NCI-H128 (cell line): ENCODE measurements around the gene CMTR1.

Experiments
- DNase-seq: peaks from one replicate; lab custom pipeline; 2025; ENCODE audit not compliant: unreplicated experiment; lab: John Stamatoyannopoulos, UW

CMTR1 gene

DNA sequence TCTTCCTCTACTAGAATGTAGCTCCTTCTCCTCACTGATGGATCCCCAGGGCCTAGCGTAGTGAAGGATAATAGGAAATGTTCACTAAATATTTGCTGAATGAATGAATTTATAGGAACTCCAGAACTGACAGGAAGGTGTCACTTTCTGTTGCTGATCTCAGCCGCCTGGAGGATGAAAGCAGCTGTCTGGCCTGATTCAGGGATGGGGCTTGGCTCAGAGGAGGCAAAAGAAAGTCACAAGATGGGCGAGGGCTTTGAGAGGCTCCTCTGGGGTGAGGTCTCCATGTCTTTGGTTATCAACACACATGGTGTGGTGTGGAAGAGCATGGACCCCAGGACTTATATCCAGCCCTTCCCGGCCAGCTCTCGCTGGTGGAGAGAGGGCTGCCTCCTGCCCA lies 78.2 kb downstream of the CMTR1 start:
- DNase-seq, result no peak

DNA sequence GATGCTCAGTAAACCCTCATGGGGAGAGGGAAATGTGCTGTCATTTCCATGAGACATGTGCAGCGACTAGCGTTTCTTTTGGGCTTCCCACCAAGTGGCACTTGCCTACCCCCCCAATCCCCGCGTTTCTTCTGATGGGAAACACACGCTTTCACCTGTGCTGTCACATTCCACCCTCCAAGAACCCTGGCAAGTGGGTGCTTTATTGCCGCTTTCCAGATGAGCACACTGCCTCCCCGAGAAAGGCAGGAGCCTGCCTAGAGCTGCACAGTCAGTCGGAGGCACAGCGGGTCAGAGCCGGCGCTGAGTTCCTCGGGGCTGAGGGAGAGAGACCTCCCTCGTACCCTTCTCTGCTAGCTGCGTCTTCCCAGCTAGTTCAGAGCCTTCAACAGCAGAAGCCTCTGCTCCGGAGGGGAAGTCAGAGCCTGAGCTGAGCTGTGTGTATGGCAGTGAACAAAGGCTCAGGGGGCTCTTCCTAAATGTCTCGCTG lies 78.9 kb downstream of the CMTR1 start:
- DNase-seq, result no peak

DNA sequence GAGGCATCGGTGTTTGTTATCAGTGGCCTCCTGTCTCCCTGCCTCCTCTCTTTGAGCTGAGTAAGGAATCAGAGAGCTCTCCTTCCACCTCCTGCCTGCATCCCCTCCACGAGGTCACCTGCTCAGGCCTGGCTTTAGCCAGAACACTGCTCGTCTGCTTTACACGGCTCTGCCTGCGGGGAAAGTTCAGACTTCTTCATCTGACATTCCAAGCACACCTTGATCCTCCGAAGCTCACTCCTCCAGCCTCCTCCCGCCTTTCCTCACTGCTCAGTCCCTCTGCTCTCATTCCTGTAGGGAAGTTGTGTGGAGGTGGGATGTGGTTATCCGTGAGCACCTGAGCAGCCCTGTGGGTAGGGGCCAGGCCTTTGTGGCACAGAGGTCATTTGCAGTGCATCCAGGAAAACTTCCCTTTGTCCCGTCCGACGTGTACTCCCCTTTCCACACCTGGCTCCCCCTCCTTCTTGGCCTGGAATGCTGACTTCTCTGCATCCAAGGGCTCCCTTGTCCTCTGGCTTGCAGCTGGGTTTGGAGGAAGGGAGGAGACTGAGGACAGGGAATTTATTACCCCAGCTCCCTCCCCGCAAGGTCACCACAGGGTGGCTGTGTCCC lies 79.5 kb downstream of the CMTR1 start:
- no peak for DNase-seq

- DNase-seq, result no peak
Observed at GRCh38 chr6:37513155-37513554, 80.1 kb downstream of the CMTR1 start.

DNA sequence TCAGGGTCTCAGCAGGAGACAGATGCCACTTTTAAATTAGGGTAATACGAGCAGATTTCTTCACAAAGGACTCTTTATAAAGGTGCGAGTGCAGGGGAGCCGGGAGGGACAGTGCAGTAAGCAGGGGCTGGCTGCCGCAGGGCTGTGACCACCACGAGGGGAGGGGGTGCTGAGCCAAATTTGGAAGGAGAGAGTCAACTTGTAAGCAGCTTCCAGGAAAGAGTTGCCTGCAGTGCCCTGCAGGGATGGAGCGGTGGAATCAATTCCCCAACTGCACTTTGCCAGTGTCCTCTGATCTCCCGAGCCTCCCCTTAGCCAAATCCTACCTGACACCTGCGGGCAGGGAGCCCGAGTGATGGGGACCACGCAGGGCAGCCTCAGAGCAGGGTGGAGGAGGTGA lies 80.6 kb downstream of the CMTR1 start:
- DNase-seq, result no peak

- DNase-seq, result no peak
Observed at GRCh38 chr6:37514321-37514771, 81.3 kb downstream of the CMTR1 start.

GRCh38 chr6:37514837-37515236 lies 81.8 kb downstream of the CMTR1 start:
- no peak for DNase-seq

GRCh38 chr6:37515712-37516075 lies 82.7 kb downstream of the CMTR1 start:
- DNase-seq, result no peak

- peak; percentile 54 for DNase-seq
Observed at GRCh38 chr6:37516076-37516919, 83.3 kb downstream of the CMTR1 start.

DNA sequence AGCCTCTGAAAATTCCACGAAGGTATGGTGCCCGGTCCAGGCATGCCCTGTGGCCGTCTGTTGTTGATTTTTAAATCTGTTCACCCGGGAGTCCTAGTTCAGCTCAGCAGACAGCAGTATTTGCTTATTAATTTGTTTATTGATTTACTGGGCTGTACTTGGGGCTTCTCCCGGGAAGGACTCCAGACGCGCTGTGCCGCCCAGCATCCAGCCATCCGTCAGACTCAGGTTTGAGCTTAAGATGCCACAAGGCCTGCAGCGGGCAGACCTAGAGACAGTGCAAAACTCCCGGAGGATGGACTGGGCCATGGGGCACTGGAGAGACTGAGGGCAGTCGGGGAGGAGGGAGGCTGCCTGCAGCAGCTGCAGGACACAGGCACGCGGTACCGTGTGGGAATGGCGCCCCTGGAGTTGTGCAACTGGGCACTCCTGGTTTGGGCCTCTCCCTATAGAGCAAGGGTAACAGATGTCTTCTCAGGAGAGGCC lies 83.9 kb downstream of the CMTR1 start:
- DNase-seq, result no peak

GRCh38 chr6:37517411-37517812 lies 84.4 kb downstream of the CMTR1 start:
- no peak for DNase-seq

DNA sequence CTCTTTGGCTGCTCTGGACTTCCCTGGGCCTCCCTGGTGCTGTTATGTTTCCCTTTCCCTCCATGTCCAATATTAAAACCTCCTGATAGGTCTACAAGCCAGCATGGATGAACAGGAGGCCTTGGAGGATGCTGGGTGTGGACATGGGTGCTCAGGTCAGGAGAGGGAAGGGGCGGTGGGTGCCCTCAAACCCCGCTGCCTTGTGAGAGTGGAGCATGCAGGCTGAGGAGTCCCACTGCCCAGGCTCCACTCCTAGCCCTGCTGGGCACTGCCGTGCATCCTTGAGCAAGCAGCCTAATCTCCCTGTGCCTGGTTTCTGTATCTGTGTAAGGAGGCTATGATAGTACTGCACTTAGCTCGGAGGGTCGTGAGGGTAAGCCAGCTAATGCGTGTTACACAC lies 85.1 kb downstream of the CMTR1 start:
- no peak for DNase-seq

DNA sequence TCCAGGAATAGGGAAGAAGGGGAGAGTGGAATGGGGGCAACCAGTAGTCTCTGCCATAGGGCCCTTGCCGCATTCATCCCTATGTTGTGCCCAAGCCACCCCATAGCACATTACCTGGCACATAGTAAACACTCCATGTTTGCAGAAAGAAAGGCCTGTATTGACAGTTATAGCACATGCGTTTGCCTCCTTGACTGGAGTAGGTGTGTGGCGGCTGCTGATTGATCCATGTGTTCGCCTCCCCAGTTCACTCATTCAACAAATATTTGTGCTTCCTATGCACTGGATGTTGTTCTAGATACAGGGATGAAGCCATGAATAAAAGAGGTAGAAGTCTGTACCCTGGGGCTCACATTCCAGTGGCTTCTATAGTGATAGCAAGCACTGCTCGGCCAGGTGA lies 86.4 kb downstream of the CMTR1 start:
- DNase-seq, result no peak

GRCh38 chr6:37520926-37521325 lies 87.9 kb downstream of the CMTR1 start:
- DNase-seq, result no peak

DNA sequence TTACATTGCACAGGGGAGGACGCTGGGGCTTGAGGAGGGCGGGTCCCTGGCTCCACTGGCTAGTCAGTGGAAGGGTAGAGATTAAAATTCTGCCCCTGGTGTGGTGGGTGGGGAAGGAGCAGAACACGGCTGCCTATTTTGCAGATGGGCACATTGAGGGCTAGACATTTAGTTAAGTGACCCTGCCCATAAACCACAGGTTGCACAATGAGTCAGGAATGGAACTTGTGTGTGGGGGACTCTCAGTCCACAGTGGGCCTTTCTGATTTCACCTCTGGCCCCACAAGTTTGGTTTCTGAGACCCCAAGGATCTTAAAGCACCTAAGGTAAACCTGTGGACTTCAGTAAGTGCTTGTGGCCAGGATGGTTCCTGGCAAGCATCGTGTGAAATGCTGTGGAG lies 88.7 kb downstream of the CMTR1 start:
- no peak for DNase-seq

DNA sequence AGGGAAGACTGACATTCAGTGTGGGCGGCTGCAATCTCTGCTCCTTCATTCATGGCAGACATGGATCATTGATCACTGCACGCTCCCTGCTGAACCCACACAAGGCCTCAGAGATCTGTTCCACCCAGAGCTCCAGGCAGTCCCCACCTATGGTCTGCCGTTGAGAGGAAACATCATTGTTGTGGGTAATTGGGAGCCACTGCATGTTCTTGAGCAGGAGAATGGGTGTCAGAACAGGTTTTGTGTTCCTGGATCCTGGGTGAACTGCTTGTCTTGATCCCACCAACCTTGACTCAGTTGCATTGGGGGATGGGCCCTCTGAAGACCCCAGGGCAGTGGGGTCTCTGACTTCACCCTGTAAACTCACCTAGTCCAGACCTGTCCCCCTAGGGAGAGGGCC lies 89.8 kb downstream of the CMTR1 start:
- no peak for DNase-seq

DNA sequence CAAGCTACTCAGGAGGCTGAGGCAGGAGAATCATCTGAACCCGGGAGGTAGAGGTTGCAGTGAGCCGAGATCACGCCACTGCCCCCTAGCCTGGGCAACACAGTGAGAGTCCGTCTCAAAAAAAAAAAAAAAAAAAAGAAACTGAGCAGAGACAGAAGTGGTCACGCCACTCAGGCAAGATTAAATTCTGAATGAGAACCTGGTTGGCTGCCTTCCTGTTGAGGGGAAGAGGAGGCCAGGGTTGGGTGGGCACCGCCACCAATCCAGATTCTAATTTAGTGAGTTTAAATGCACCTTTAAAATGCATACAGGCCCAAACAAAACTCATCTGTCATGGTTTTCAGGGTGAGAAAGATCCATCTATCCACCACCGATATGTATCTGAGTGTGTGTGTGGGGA lies 90.4 kb downstream of the CMTR1 start:
- no peak for DNase-seq

- DNase-seq, result no peak
Observed at GRCh38 chr6:37524025-37524969, 91.3 kb downstream of the CMTR1 start.

GRCh38 chr6:37524970-37525318 lies 91.9 kb downstream of the CMTR1 start:
- no peak for DNase-seq

- no peak for DNase-seq
Observed at GRCh38 chr6:37525460-37526357, 92.7 kb downstream of the CMTR1 start.
